Measurements from ENCODE around the gene RBPJL. TPM values are rescaled to one million over a fixed set of nuclear protein-coding genes. Genes with fewer than 3 reads are reported as not detected.

Gene RBPJL
- total RNA-seq, 4 donors from 2014 or later, result not detected

DNA sequence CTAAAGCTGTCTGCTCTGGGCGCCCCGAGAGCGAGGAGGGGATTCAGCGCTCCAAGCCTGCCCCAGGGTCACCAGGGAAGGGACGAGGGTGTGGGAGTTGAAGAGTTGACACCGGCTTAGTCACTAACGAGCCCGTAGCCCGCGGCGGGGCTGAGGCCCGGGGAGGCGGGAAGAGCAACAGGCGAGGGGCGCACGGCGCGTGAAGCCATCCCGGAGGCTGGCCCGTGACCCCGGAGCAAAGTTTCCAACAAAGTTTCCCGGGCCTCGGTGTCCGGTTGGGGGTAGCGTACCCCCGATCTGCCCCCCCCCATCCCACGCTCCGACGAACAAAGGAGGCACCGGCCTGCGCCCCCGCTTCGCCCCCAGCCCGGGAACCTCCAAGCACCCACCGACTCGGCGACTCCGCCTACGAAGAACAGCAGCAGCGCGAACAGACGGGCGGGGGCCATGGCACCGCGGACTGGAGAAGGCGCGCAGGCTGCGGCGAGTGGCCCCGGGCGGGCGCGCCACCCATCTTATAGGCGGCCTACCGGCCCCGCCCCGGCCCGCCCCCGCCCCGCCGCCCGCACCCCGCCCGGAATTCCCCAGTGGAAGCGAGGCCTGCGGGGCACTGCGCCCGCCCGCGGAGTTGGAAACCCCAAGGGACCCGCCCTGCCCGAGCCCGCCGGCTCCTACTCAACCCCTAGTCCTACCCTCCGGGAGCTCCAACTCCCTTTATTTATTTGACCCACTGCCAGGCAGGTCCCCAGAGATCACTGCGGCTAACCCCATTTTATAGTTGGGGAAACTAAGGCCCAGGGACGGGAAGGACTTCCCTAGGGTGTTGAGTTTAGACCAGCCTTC is 41.5 kb downstream of the RBPJL start, which contains the start of gene SDC4:
SDC4 (minus strand) TSS at position 489 of the 843 bp plus-strand sequence; CDS start at position 449, 40 bp downstream.
- TF ChIP-seq, protein P1, sequence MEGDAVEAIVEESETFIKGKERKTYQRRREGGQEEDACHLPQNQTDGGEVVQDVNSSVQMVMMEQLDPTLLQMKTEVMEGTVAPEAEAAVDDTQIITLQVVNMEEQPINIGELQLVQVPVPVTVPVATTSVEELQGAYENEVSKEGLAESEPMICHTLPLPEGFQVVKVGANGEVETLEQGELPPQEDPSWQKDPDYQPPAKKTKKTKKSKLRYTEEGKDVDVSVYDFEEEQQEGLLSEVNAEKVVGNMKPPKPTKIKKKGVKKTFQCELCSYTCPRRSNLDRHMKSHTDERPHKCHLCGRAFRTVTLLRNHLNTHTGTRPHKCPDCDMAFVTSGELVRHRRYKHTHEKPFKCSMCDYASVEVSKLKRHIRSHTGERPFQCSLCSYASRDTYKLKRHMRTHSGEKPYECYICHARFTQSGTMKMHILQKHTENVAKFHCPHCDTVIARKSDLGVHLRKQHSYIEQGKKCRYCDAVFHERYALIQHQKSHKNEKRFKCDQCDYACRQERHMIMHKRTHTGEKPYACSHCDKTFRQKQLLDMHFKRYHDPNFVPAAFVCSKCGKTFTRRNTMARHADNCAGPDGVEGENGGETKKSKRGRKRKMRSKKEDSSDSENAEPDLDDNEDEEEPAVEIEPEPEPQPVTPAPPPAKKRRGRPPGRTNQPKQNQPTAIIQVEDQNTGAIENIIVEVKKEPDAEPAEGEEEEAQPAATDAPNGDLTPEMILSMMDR (IDR thresholded peaks at IDR 0.05; ENCODE audit: low read depth), result no peak

DNA sequence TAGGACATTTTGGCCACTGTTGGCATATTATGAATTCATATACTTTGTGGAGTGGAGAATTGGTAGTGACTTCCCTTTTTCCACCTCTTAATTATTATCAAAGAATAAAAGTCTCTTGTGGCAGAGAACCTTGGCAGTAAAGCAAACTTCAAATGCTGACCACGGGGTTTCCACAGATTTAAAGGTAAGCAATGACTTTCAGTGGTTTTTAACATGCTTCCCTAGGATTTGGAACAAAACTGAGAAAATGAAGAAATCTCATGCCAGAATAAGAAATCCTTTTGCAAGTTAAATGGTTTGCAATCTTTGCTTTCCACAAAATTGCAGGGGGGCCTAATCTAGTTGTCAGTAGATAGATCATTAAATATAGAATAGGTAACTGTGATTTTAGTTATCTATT is 43.6 kb downstream of the RBPJL start:
- TF ChIP-seq, protein P1 (IDR thresholded peaks at IDR 0.05; ENCODE audit: low read depth), result no peak

DNA sequence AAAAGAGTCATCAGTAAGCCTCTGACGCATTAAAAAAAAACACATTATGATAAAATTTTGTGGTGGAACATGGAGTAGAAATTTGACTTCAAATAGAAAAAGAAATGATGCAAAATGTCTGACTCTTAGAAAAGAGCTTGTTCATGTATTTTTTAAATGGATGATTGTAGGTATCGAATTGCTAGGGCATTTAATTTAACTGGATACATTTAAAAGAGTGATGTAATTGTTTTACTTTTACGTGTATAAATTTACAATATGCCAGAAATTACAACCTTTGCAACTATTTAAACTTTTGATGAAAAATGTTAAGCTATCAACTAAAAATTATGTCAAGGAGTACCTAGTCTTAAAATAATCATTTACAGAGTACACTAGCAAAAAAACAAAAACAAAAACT is 46.1 kb downstream of the RBPJL start:
- TF ChIP-seq, protein P1 (IDR thresholded peaks at IDR 0.05; ENCODE audit: low read depth), result no peak

DNA sequence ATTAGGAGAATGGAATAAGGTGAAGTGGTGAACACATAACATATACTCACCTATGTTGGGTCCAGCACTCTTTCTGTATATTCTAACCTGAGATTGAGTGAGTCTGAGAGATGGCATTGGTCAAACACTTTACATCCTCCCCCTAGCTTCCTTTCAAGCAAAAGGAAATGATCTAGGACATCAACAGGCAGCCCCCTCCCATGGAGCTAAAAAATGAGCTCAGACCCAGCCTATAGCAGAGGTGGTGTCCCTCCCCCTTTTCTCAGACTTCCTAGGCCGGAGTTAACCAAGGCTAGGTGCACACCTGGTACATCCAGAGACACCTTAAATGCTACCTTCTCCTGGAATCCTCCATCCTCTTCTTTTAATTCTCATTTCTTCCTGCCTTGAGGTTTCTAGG is 47.1 kb downstream of the RBPJL start:
- TF ChIP-seq, protein P1 (IDR thresholded peaks at IDR 0.05; ENCODE audit: low read depth), result no peak

DNA sequence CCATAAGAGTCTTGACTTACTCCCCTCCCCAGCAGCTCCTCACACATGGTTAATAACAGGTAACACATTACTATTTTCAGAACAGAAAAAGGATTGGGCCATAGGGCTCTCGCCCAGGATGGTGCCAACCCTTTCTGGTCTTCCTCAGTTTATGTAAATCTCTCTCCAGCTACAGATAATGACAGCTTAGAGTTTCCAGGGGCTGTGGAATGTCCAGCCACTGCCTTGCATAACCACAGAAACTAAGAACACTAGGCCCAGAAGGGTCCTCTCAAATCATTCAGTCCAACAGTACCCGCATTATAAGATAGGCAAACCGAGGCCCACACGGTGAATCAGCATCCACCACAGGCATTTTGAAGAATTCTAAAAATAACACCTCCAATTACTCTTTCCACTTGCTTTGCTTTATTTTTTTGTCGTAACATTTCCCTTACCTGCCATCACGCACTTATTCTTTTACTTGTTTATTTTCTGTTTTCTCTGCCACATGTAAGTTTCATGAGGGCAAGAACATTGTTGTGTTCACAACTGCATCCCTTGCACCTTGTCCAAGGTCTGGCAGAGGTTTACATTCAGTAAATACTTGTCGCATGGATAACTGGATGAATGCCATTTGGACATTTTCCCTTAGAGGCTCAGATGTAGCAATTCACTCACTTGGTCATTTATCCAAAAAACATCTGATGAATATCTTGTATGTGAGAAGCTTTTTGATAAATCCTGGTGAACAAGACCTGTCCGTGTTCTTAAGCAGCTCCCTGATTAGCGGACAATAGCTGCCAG is 48.0 kb downstream of the RBPJL start:
- TF ChIP-seq, protein P1 (IDR thresholded peaks at IDR 0.05; ENCODE audit: low read depth), result no peak

DNA sequence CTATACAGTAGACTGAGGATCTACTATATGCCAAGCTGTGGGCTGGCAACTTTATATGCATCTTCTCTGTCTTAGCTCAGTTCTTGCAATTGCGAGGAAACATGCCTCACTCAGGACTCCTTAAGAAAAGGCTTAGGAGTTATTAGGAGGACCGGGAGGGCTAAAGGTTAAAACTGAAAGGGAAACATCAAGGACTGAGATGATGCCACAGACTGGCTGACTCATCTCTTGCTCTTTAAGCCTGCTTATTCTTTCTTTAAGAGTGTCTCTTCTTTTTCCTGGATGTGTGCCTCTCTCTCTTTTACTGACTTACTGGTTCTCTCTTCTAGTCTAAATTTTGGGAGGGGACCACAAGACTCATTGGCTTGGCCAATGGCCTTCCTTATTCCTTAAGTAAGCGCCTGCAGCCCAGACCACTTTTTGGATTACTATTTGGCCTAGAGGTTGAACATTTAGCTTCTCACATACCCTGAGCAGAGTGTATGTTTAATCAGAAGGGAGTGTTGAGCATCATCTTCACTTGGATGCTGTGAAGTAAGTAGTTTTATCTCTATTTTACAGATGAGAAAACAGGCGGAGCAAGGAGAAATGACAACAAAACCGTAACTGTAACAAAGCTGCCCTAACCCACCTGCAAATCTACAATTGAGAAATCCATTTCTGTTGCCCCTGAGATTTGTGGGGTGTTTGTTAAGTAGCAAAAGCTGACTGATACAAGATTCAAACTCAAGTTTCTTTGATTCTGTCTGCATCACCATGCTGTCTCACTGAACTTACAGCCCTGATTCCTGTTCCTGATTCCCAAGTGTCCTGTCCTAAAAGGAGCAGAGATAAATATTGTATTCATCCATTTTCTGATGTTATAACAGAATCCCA is 48.8 kb downstream of the RBPJL start:
- TF ChIP-seq, protein P1 (IDR thresholded peaks at IDR 0.05; ENCODE audit: low read depth), result no peak

Measured in subcutaneous adipose tissue (tissue), 4 donors.